Umbilical cord (tissue), 2 donors: ENCODE measurements around the gene PDE6D. TPM values are rescaled to one million over a fixed set of nuclear protein-coding genes. Genes with fewer than 3 reads are reported as not detected.

ENCODE experiments used
- DNase-seq: peaks from one replicate; pipeline ENCODE4 v3.0.0-alpha.2; 2015; ENCODE audit warnings: low spot score
- total RNA-seq: library from RNA; depleted of rRNA; stranded (reverse); fragments of >200 nt; gene quantifications from one replicate; pipeline ENCODE4 v1.2.3, GENCODE V29; 2014; ENCODE audit warnings: low replicate concordance; ENCODE audit not compliant: insufficient read depth

The PDE6D gene
- total RNA-seq, 1 donor from 2014 or later: 13.5 TPM

GRCh38 chr2:231683292-231684235, 97.5 kb downstream of the PDE6D start:
- no peak for DNase-seq

DNA sequence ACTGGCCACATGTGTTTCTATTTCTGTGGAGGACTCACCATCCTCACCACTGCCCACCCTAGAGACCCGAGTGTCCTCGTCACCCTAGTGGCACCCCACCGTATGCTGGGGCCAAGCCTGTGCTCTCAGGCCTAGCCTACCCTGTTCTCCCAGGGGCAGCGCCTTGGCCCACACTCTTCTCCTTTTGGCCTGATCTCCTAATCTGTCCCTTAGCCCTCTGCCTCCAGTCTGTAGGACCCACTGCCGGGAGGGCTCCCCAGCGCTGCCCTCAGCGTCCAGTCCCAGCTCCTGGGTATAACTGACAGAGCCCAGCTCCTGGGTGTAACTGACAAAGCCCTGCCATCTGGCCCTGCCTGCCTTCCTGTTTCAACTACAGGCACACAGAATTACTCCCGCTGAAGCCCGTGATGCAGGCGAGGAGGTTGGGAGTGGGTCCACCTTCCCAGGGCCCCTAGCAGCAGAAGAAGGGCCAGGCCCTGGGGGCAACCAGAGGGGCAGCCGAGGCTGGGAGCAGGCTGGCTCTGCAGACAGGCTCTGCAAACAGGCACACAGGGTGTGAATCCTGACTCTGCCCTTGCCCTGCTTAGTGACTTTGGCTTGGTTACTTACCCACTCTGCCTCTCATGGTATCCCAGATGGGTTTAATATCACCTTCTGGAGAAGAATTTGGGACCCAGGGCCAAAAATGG, 98.3 kb downstream of the PDE6D start:
- DNase-seq: no peak

Other genes starting within 250 kb of the PDE6D start
- gene TEX44, start 188.4 kb downstream of the PDE6D start, total RNA-seq: 0.48 TPM
- 622 TPM for gene PTMA, start 72.8 kb downstream of the PDE6D start, total RNA-seq
- gene COPS7B, start 5.2 kb upstream of the PDE6D start, total RNA-seq: 18.3 TPM
- gene NPPC, start 145.1 kb upstream of the PDE6D start, total RNA-seq: not detected
- gene DIS3L2, start 180.4 kb upstream of the PDE6D start, total RNA-seq: 46.0 TPM